H9 (cell line): Measurements from ENCODE around the gene IL16. TPM values are rescaled to one million over a fixed set of nuclear protein-coding genes. Genes with fewer than 3 reads are reported as not detected.

Source experiments
- DNase-seq: peaks from one replicate; pipeline ENCODE4 v3.0.0-alpha.2; 2017
- H2AFZ ChIP-seq: one replicate; pipeline ENCODE4 v1.6.1; 2013; ENCODE audit warnings: mild to moderate bottlenecking, low read length, control low read depth, moderate library complexity
- H2AK5ac ChIP-seq: 2 replicates; pipeline ENCODE4 v1.6.1; 2013; ENCODE audit warnings: low read length, control low read depth, mixed read lengths; ENCODE audit not compliant: insufficient read length
- H2BK120ac ChIP-seq: one replicate; pipeline ENCODE4 v1.6.1; 2013; ENCODE audit warnings: low read depth, mild to moderate bottlenecking, low read length, control low read depth, inconsistent platforms; ENCODE audit not compliant: poor library complexity, severe bottlenecking
- H2BK12ac ChIP-seq: 2 replicates; pipeline ENCODE4 v1.6.1; 2013; ENCODE audit warnings: low read length, control low read depth, mixed read lengths, low read depth; ENCODE audit not compliant: insufficient read length
- H2BK15ac ChIP-seq: 2 replicates; pipeline ENCODE4 v1.6.1; 2013; ENCODE audit warnings: low read depth, low read length, control low read depth
- H2BK20ac ChIP-seq: one replicate; pipeline ENCODE4 v1.6.1; 2013; ENCODE audit warnings: low read depth, mild to moderate bottlenecking, low read length, control low read depth, inconsistent platforms; ENCODE audit not compliant: poor library complexity, severe bottlenecking
- H2BK5ac ChIP-seq: 2 replicates; pipeline ENCODE4 v1.6.1; 2013; ENCODE audit warnings: low read length, control low read depth, mixed read lengths; ENCODE audit not compliant: insufficient read length
- H3K14ac ChIP-seq: 2 replicates; pipeline ENCODE4 v1.6.1; 2013; ENCODE audit warnings: low read length, control low read depth; ENCODE audit not compliant: insufficient read depth
- H3K18ac ChIP-seq: 2 replicates; pipeline ENCODE4 v1.6.1; 2013; ENCODE audit warnings: low read depth, mild to moderate bottlenecking, mixed read lengths, low read length, control low read depth; ENCODE audit not compliant: insufficient read length
- H3K23ac ChIP-seq: 2 replicates; pipeline ENCODE4 v1.6.1; 2013; ENCODE audit warnings: low read length, control low read depth, mixed read lengths, low read depth; ENCODE audit not compliant: insufficient read length
- H3K23me2 ChIP-seq: 2 replicates; pipeline ENCODE4 v1.6.1; 2013; ENCODE audit warnings: low read depth, mild to moderate bottlenecking, mixed read lengths, low read length, control low read depth; ENCODE audit not compliant: insufficient read length, poor library complexity, severe bottlenecking
- H3K27ac ChIP-seq: 2 replicates; pipeline ENCODE4 v1.5.1; 2013; ENCODE audit warnings: low read length, control low read depth, mixed read lengths, low read depth; ENCODE audit not compliant: insufficient read length
- H3K27me3 ChIP-seq: 2 replicates; pipeline ENCODE4 v1.6.1; 2013; ENCODE audit warnings: low read length, control low read depth, inconsistent platforms; ENCODE audit not compliant: insufficient read depth
- H3K4ac ChIP-seq: 2 replicates; pipeline ENCODE4 v1.6.1; 2013; ENCODE audit warnings: low read depth, mild to moderate bottlenecking, control low read depth, inconsistent platforms, low read length, moderate library complexity
- H3K4me1 ChIP-seq: 2 replicates; pipeline ENCODE4 v1.6.1; 2013; ENCODE audit warnings: low read length, control low read depth, inconsistent platforms; ENCODE audit not compliant: insufficient read depth
- H3K4me2 ChIP-seq: 2 replicates; pipeline ENCODE4 v1.6.1; 2013; ENCODE audit warnings: low read length, control low read depth, mixed read lengths; ENCODE audit not compliant: insufficient read length, insufficient read depth
- H3K56ac ChIP-seq: 2 replicates; pipeline ENCODE4 v1.6.1; 2013; ENCODE audit warnings: low read depth, mild to moderate bottlenecking, mixed read lengths, low read length, control low read depth; ENCODE audit not compliant: insufficient read length
- H3K79me1 ChIP-seq: 2 replicates; pipeline ENCODE4 v1.6.1; 2013; ENCODE audit warnings: low read depth, mild to moderate bottlenecking, moderate library complexity, low read length, control low read depth, inconsistent platforms; ENCODE audit not compliant: insufficient read depth, poor library complexity, severe bottlenecking
- H3K79me2 ChIP-seq: 2 replicates; pipeline ENCODE4 v1.6.1; 2013; ENCODE audit warnings: low read length, control low read depth, inconsistent platforms; ENCODE audit not compliant: insufficient read depth
- H3K9ac ChIP-seq: 2 replicates; pipeline ENCODE4 v1.6.1; 2013; ENCODE audit warnings: low read length, control low read depth, mixed read lengths; ENCODE audit not compliant: insufficient read length; ENCODE audit errors: extremely low read depth
- H3K9me3 ChIP-seq: one replicate; pipeline ENCODE4 v1.6.1; 2013; ENCODE audit warnings: low read depth, low read length, inconsistent platforms; ENCODE audit not compliant: control insufficient read depth
- H3T11ph ChIP-seq: one replicate; pipeline ENCODE4 v1.6.1; 2013; ENCODE audit warnings: mild to moderate bottlenecking, low read length, control low read depth, inconsistent platforms
- H4K20me1 ChIP-seq: one replicate; pipeline ENCODE4 v1.6.1; 2013; ENCODE audit not compliant: control insufficient read depth, insufficient read length, insufficient read depth
- H4K5ac ChIP-seq: 2 replicates; pipeline ENCODE4 v1.6.1; 2013; ENCODE audit warnings: low read depth, mild to moderate bottlenecking, mixed read lengths, low read length, control low read depth; ENCODE audit not compliant: insufficient read length
- H4K8ac ChIP-seq: replicated peaks from 2 replicates; pipeline ENCODE4 v1.6.1; 2013; ENCODE audit warnings: low read length, control low read depth, mixed read lengths, low read depth; ENCODE audit not compliant: insufficient read length
- H4K91ac ChIP-seq: 2 replicates; pipeline ENCODE4 v1.6.1; 2013; ENCODE audit warnings: low read depth, mild to moderate bottlenecking, moderate library complexity, mixed read lengths, low read length, control low read depth; ENCODE audit not compliant: insufficient read length
- H3K27ac Mint-ChIP-seq, 3 experiments: 2 replicates in 2 of 3; 3 replicates in 1 of 3; pipeline ENCODE4 v1.8.0; 2020 to 2021; ENCODE audit warnings: mixed read lengths in 3 of 3, mild to moderate bottlenecking in 1 of 3, moderate library complexity in 1 of 3
- H3K27me3 Mint-ChIP-seq: 2 replicates; pipeline ENCODE4 v1.8.0; 2021; ENCODE audit warnings: low read depth, mild to moderate bottlenecking, moderate library complexity, mixed read lengths
- H3K36me3 Mint-ChIP-seq, 3 experiments: 2 replicates in 2 of 3; 3 replicates in 1 of 3; pipeline ENCODE4 v1.8.0; 2020 to 2021; ENCODE audit warnings: low read depth in 3 of 3, mixed read lengths in 3 of 3; ENCODE audit not compliant: insufficient read depth in 1 of 3
- H3K4me1 Mint-ChIP-seq, 2 experiments: 2 replicates each; pipeline ENCODE4 v1.8.0; 2020; ENCODE audit warnings: mixed read lengths in 2 of 2
- H3K4me3 Mint-ChIP-seq, 2 experiments: 2 replicates in 1 of 2; 3 replicates in 1 of 2; pipeline ENCODE4 v1.8.0; 2020 to 2021; ENCODE audit warnings: mild to moderate bottlenecking in 2 of 2, mixed read lengths in 2 of 2, moderate library complexity in 1 of 2
- H3K9me3 Mint-ChIP-seq, 2 experiments: 2 replicates in 1 of 2; 3 replicates in 1 of 2; pipeline ENCODE4 v1.8.0; 2020; ENCODE audit warnings: mild to moderate bottlenecking in 2 of 2, mixed read lengths in 2 of 2, moderate library complexity in 1 of 2
- WGBS: extraction: QIAGEN DNeasy Blood & Tissue Kit; methylation state at CpG from one replicate; pipeline ENCODE4 v1.1.7; 2013; ENCODE audit warnings: missing lambda C conversion rate, low lambda C conversion rate, mixed read lengths; ENCODE audit not compliant: insufficient read length; ENCODE audit errors: extremely low coverage; 5-methylcytosine and 5-hydroxymethylcytosine counted together
- total RNA-seq: library from RNA; stranded (reverse); gene quantifications from 2 replicates; pipeline ENCODE4 v1.2.1, GENCODE V29; 2021
- TF ChIP-seq, protein P1 (sequence below): fragments of 200-600 bp; sonication (generic); conservative IDR thresholded peaks from 3 replicates; pipeline ENCODE4 v1.8.0; 2021; ENCODE audit warnings: antibody characterized with exemption, mild to moderate bottlenecking

The IL16 gene
- total RNA-seq, 1 experiment from 2014 or later = 0.28 TPM

- Histone ChIP-seq H4K8ac (no peak overlapping the region), H3K27ac (no peak overlapping the region), H3K9me3 (no peaks in the 10 kb centered on the region), H4K20me1 (no peaks in the 10 kb centered on the region), H2AK5ac (no peak overlapping the region), H4K5ac (no peak overlapping the region), H2BK12ac (no peak overlapping the region), H3K79me1 (no peaks in the 10 kb centered on the region), H3K56ac (no peak overlapping the region), H3K27me3 (no peaks in the 10 kb centered on the region), H3K4ac (no peak overlapping the region), H3K9ac (no peak overlapping the region), H2AFZ (no peak overlapping the region), H3K23ac (no peak overlapping the region), H2BK120ac (no peak overlapping the region), H3K4me1 (peaks cover 3% of the 10 kb centered on the region; the same call in 1 of the 2 replicates), H4K91ac (no peak overlapping the region), H3K4me2 (no peak overlapping the region), H2BK20ac (no peak overlapping the region), H3K14ac (no peak overlapping the region), H2BK15ac (no peak overlapping the region), H3K23me2 (no peaks in the 10 kb centered on the region), H3K18ac (no peak overlapping the region), H3K79me2 (no peaks in the 10 kb centered on the region), H3T11ph (no peak overlapping the region), H2BK5ac (no peak overlapping the region)
- Mint-ChIP-seq H3K27me3 (peaks cover 3% of the 10 kb centered on the region), H3K4me3 (no peak overlapping the region), H3K27ac (no peak overlapping the region), H3K36me3 (peaks cover 4 to 6% (median 4%) of the 10 kb centered on the region in 3 experiments; a peak in 6 of 7 replicates), H3K4me1 (peaks cover 10% of the 10 kb centered on the region in 2 experiments), H3K9me3 (peaks cover 6% of the 10 kb centered on the region in 2 experiments)
- TF ChIP-seq, protein P1, sequence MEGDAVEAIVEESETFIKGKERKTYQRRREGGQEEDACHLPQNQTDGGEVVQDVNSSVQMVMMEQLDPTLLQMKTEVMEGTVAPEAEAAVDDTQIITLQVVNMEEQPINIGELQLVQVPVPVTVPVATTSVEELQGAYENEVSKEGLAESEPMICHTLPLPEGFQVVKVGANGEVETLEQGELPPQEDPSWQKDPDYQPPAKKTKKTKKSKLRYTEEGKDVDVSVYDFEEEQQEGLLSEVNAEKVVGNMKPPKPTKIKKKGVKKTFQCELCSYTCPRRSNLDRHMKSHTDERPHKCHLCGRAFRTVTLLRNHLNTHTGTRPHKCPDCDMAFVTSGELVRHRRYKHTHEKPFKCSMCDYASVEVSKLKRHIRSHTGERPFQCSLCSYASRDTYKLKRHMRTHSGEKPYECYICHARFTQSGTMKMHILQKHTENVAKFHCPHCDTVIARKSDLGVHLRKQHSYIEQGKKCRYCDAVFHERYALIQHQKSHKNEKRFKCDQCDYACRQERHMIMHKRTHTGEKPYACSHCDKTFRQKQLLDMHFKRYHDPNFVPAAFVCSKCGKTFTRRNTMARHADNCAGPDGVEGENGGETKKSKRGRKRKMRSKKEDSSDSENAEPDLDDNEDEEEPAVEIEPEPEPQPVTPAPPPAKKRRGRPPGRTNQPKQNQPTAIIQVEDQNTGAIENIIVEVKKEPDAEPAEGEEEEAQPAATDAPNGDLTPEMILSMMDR = no peak
- DNase-seq = no peak
- no CpG with 5 or more reads among the region's 12 CpGs for WGBS
Measured at GRCh38 chr15:81271761-81272644, 75.3 kb downstream of the IL16 start.
